Loucy (cell line): ENCODE data around the gene SND1.

Experiments
- EZH2phosphoT487 ChIP-seq: fragments of 200-600 bp; IDR thresholded peaks from 2 replicates; pipeline ENCODE4 v1.6.1; 2018; ENCODE audit warnings: antibody characterized with exemption, mild to moderate bottlenecking, moderate library complexity, borderline replicate concordance
- TF ChIP-seq, protein P1 (sequence below): fragments of 200-600 bp; sonication (generic); conservative IDR thresholded peaks from 2 replicates; pipeline ENCODE4 v1.5.1; 2014; ENCODE audit warnings: mild to moderate bottlenecking, antibody characterized with exemption, low read length

DNA sequence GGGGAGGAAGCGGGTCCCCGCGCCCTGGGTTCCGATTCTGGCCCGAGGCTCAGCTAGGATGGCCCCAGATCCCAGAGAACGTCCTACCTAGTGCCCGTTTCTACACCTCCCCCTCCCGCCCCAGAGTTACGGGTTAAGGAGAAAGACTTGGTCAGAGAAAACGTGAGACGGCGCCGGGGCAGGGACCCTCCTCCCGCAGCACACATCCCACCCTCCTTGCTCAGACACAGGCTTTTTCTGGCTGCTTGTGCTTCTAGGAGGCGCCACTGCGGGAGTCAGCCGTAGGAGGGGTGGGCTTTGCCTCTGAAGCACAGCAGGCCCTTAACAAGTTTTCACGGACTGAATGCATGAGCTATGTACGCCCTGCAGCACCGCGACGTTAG, 484.2 kb downstream of the SND1 start:
- TF ChIP-seq, protein P1, sequence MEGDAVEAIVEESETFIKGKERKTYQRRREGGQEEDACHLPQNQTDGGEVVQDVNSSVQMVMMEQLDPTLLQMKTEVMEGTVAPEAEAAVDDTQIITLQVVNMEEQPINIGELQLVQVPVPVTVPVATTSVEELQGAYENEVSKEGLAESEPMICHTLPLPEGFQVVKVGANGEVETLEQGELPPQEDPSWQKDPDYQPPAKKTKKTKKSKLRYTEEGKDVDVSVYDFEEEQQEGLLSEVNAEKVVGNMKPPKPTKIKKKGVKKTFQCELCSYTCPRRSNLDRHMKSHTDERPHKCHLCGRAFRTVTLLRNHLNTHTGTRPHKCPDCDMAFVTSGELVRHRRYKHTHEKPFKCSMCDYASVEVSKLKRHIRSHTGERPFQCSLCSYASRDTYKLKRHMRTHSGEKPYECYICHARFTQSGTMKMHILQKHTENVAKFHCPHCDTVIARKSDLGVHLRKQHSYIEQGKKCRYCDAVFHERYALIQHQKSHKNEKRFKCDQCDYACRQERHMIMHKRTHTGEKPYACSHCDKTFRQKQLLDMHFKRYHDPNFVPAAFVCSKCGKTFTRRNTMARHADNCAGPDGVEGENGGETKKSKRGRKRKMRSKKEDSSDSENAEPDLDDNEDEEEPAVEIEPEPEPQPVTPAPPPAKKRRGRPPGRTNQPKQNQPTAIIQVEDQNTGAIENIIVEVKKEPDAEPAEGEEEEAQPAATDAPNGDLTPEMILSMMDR: no peak
- TF ChIP-seq EZH2phosphoT487: no peak
